ENCODE data around the gene MAP3K21. TPM values are rescaled to one million over a fixed set of nuclear protein-coding genes. Genes with fewer than 3 reads are reported as not detected.

The MAP3K21 gene
- total RNA-seq, 1 donor from 2014 or later, result 1.5 TPM

- DNase-seq, result no peak
These were observed 63.6 kb downstream of the MAP3K21 start for GRCh38 chr1:233390842-233391737.

- DNase-seq, result no peak
These were observed 65.7 kb downstream of the MAP3K21 start for GRCh38 chr1:233393084-233393840.

GRCh38 chr1:233393926-233394680 is 66.6 kb downstream of the MAP3K21 start:
- no peak for DNase-seq

- peak; percentile 15 for DNase-seq
These were observed 67.6 kb downstream of the MAP3K21 start for GRCh38 chr1:233394860-233395717.

- no peak for DNase-seq
These were observed 68.5 kb downstream of the MAP3K21 start for GRCh38 chr1:233395863-233396646.

GRCh38 chr1:233406339-233406960 is 78.9 kb downstream of the MAP3K21 start:
- DNase-seq, result no peak

- peak; percentile 25 for DNase-seq
These were observed 79.6 kb downstream of the MAP3K21 start for GRCh38 chr1:233406994-233407631.

- no peak for DNase-seq
These were observed 82.0 kb downstream of the MAP3K21 start for GRCh38 chr1:233409540-233409939.

GRCh38 chr1:233410906-233411305 is 83.4 kb downstream of the MAP3K21 start:
- DNase-seq, result no peak

- DNase-seq, result no peak
These were observed 85.3 kb downstream of the MAP3K21 start for GRCh38 chr1:233412812-233413211.

- DNase-seq, result no peak
These were observed 93.8 kb downstream of the MAP3K21 start for GRCh38 chr1:233421293-233421692.

GRCh38 chr1:233424779-233425178 is 97.3 kb downstream of the MAP3K21 start:
- DNase-seq, result peak; percentile 14

GRCh38 chr1:233427907-233428306 is 100.4 kb downstream of the MAP3K21 start:
- no peak for DNase-seq

GRCh38 chr1:233431753-233432403 is 104.4 kb downstream of the MAP3K21 start:
- no peak for DNase-seq

- peak; percentile 7 for DNase-seq
These were observed 105.4 kb downstream of the MAP3K21 start for GRCh38 chr1:233432916-233433315.

GRCh38 chr1:233433436-233434210 is 106.1 kb downstream of the MAP3K21 start:
- DNase-seq, result no peak

Measured in skin of body (tissue), 2 donors.